BJ (cell line): ENCODE measurements around the gene RASA4. TPM values are rescaled to one million over a fixed set of nuclear protein-coding genes. Genes with fewer than 3 reads are reported as not detected.
"Not testable (repeated sequence)": the region's sequence is repeated elsewhere in the genome, so short reads cannot be mapped to it uniquely, and the experiment has no call there.

ENCODE experiments used
- CTCF ChIA-PET: fragments of 350-600 bp; formaldehyde crosslinking; extraction: SDS; loops from one replicate; lab custom pipeline; 2021; ENCODE audit warnings: antibody characterized with exemption, inconsistent platforms; lab: Yijun Ruan, JAX
- POLR2A ChIA-PET: fragments of 300-600 bp; sonication (Branson Sonifier 250); formaldehyde crosslinking; extraction: SDS; loops from one replicate; lab custom pipeline; 2021; ENCODE audit warnings: antibody characterized with exemption; lab: Charles Lee
- DNase-seq: peaks from one replicate; pipeline ENCODE4 v3.0.0-alpha.2; 2011; ENCODE audit warnings: low read depth
- H3K27me3 ChIP-seq: 2 replicates; pipeline ENCODE4 v1.6.0; 2011; ENCODE audit warnings: low read length; ENCODE audit not compliant: control insufficient read depth, insufficient read depth
- H3K36me3 ChIP-seq: 2 replicates; pipeline ENCODE4 v1.5.1; 2011; ENCODE audit warnings: low read length; ENCODE audit not compliant: control insufficient read depth, insufficient read depth
- H3K4me3 ChIP-seq: 2 replicates; pipeline ENCODE4 v1.5.1; 2011; ENCODE audit warnings: low read depth, mild to moderate bottlenecking, control low read depth, low read length
- polyA plus RNA-seq: library from polyadenylated mRNA; depleted of rRNA; stranded (reverse); fragments of >200 nt; gene quantifications from 2 replicates; pipeline ENCODE4 v1.2.3, GENCODE V29; 2011; rRNA removed
- small RNA-seq: library from RNA; depleted of rRNA; stranded (forward); fragments of <200 nt; gene quantifications from one replicate; pipeline ENCODE3, GENCODE V24; 2012; ENCODE audit warnings: low replicate concordance, low read depth; ENCODE audit not compliant: insufficient read length

RASA4 gene
- polyA plus RNA-seq, 1 experiment, result 54.5 TPM

DNA sequence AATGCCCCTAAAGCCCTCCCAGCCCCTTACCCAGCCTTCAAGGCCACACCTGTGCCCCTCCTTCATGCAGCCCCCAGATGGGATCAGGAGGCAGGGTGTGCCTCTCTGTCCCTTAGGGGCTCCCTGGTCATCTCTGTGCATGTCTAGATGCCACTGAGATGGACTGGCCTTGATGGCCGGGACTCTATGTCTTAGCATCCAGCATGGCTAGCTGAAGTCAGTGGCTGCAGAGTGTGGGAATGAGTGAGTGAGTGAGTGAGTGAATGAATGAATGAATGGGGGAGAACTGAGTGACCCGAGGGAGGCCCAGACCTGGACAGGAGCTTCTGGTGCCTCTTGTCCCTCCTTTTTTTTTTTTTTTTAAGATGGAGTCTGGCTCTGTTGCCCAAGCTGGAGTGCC lies 84.4 kb downstream of the RASA4 start:
- POLR2A ChIA-PET, H3K36me3 ChIP-seq, DNase-seq, H3K4me3 ChIP-seq, CTCF ChIA-PET, H3K27me3 ChIP-seq: not testable (repeated sequence)

DNA sequence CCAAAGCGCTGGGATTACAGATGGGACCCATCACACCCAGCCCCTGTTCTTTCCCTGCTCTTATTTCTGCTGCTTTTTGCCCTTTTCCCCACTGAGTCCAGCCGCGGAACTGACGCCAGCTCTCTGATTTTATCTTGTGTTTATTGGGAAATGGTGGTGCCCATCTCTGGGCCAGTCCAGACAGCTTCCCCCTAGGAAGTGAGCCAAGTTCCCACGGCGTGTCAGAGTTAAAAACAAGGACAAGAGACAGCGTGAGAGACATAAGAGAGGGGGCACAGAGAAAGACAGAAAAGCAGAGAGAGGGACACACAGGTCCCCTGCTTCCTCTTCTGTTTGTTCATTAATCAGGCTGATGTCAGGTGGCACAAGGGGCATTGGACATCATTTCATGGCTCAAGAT lies 85.0 kb downstream of the RASA4 start:
- DNase-seq, H3K36me3 ChIP-seq, POLR2A ChIA-PET, CTCF ChIA-PET, H3K4me3 ChIP-seq, H3K27me3 ChIP-seq: not testable (repeated sequence)

DNA sequence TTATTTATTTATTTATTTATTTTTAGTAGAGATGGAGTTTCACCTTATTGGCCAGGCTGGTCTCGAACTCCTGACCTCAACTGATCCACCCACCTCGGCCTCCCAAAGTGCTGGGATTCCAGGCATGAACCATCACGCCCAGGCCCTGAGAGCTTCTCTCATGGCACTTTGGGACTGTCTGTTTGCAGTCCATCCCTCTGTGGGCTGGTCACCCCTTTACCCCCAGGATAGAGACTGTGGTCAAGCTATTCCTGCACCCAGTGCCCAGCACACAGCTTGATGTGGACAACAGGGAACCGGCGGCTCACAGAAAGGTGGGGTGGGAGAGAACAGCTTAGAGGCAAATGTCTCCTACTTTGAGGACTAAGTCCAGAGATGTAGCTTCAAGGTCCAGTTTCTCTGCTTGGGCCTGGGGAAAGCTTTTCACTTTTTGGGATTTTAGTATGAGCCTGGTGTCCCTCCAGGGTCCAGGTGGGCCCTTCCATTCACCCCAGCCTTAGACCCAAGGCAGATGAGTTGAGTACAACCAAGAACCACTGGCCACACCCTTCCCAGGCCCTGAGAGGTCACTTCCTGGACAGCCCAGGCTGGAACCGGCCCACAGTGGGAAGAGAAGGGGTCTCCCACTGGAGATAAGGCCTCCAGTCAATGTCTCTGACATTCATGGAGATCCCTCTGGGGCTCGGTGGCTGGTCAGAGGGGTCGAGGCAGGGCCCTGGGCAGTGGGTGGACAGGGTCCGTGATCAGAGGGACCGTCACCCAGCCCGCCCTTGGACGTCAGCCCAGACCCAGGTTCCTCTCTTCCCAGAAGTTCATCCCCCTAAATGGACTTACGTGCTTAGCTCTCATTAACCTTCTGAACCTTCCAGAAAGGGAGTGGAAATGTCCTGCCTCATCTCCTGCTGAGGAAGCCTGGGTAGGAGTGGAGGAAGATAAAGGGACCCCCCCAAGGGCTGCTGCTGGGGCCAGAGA lies 88.4 kb downstream of the RASA4 start:
- DNase-seq, CTCF ChIA-PET, H3K4me3 ChIP-seq, POLR2A ChIA-PET, H3K27me3 ChIP-seq, H3K36me3 ChIP-seq: not testable (repeated sequence)

DNA sequence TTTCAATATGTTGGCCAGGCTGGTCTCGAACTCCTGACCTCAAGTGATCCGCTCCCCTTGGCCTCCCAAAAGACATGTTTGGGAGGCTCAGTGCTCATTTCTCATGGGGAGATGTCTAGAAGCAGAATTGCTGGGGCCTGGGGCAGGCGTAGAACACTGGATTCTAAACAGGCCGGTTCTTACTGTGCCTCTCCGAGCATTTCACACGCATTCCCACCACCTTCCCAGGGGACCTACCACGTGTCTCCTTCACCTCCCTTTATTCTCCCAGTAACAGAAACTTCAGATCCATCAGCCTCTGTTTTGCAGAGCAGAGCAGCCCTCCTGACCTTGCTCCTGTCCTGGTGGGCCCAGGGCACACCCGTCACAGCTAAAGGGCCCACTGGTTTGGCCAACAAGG lies 89.4 kb downstream of the RASA4 start:
- POLR2A ChIA-PET, H3K4me3 ChIP-seq, DNase-seq, H3K27me3 ChIP-seq, CTCF ChIA-PET, H3K36me3 ChIP-seq: not testable (repeated sequence)

DNA sequence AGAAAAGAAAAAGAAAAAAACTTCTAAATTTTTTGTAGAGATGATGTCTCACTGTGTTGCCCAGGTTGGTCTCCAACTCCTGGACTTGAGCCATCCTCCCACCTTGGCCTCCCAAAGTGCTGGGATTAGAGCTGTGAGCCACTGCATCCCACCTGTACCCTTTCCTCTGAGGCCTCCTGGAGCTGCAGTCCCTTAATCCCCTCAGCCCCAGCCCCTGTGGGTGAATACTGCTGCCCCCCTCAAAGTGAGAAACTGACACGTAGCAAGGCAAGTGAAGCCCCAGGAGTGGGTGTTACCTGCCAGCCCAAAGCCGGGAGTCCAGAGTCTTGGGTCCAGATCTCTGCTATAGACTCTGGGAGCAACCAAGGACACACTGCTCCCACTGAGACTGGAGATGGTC lies 91.8 kb downstream of the RASA4 start:
- H3K36me3 ChIP-seq, CTCF ChIA-PET, DNase-seq, H3K27me3 ChIP-seq, POLR2A ChIA-PET, H3K4me3 ChIP-seq: not testable (repeated sequence)

Small RNAs within 50 kb of the gene (small RNA-seq; reads per million reads assigned to genes)
- gene UPK3BL1, result not detected

Other genes starting within 250 kb of the RASA4 start
- 11.9 and 14.3 TPM in 2 replicates for gene PRKRIP1, start 220.4 kb downstream of the RASA4 start, polyA plus RNA-seq
- gene ORAI2, start 183.2 kb downstream of the RASA4 start, polyA plus RNA-seq, result 27.3 and 41.6 TPM in 2 replicates
- gene ALKBH4, start 151.9 kb downstream of the RASA4 start, polyA plus RNA-seq, result 4.5 and 5.9 TPM in 2 replicates
- 8.2 and 15.1 TPM in 2 replicates for gene LRWD1, start 151.8 kb downstream of the RASA4 start, polyA plus RNA-seq
- gene POLR2J, start 137.8 kb downstream of the RASA4 start, polyA plus RNA-seq, result 46.9 and 68.0 TPM in 2 replicates
- 9.5 and 15.0 TPM in 2 replicates for gene RASA4B, start 99.0 kb downstream of the RASA4 start, polyA plus RNA-seq
- gene UPK3BL2, start 73.1 kb downstream of the RASA4 start, polyA plus RNA-seq, result 6.1 and 19.5 TPM in 2 replicates
- gene SPDYE2, start 65.5 kb downstream of the RASA4 start, polyA plus RNA-seq, result not detected in 2 replicates
- 41.5 and 118 TPM in 2 replicates for gene POLR2J3, start 44.2 kb downstream of the RASA4 start, polyA plus RNA-seq
- 49.5 and 58.9 TPM in 2 replicates for gene UPK3BL1, start 26.0 kb upstream of the RASA4 start, polyA plus RNA-seq
- gene SPDYE2B, start 33.6 kb upstream of the RASA4 start, polyA plus RNA-seq, result not detected in 2 replicates
- gene POLR2J2, start 54.9 kb upstream of the RASA4 start, polyA plus RNA-seq, result 3.9 and 4.5 TPM in 2 replicates
- 3.0 and 3.4 TPM in 2 replicates for gene FAM185A, start 132.2 kb upstream of the RASA4 start, polyA plus RNA-seq